Calu3 (cell line): ENCODE data around the gene STAT3. TPM values are rescaled to one million over a fixed set of nuclear protein-coding genes. Genes with fewer than 3 reads are reported as not detected.
A peak's percentile ranks its signal among the peaks of the same experiment; 100 is the strongest.

Experiments used
- BruUV-seq: library from RNA; stranded (reverse); fragments of 400-500 nt; replicated peaks from 2 replicates; lab custom pipeline; 2021; lab: Mats Ljungman, UMichigan
- CTCF ChIA-PET: fragments of 300-600 bp; sonication (Branson Sonifier 250); formaldehyde crosslinking; loops from one replicate; lab custom pipeline; 2022; ENCODE audit warnings: antibody characterized with exemption; lab: Charles Lee
- DNase-seq: peaks from one replicate; pipeline ENCODE4 v3.0.0; 2022
- H3K27ac Mint-ChIP-seq: one replicate; pipeline ENCODE4 v1.8.0; 2022; ENCODE audit warnings: mixed read lengths; ENCODE audit not compliant: unreplicated experiment
- H3K27me3 Mint-ChIP-seq: one replicate; pipeline ENCODE4 v1.8.0; 2022; ENCODE audit warnings: mixed read lengths; ENCODE audit not compliant: unreplicated experiment
- H3K36me3 Mint-ChIP-seq: one replicate; pipeline ENCODE4 v1.8.0; 2022; ENCODE audit warnings: mild to moderate bottlenecking, moderate library complexity, mixed read lengths; ENCODE audit not compliant: insufficient read depth, unreplicated experiment
- H3K4me1 Mint-ChIP-seq: one replicate; pipeline ENCODE4 v1.8.0; 2022; ENCODE audit warnings: mild to moderate bottlenecking, low read depth, mixed read lengths; ENCODE audit not compliant: unreplicated experiment
- H3K4me3 Mint-ChIP-seq: one replicate; pipeline ENCODE4 v1.8.0; 2022; ENCODE audit warnings: mild to moderate bottlenecking, low read depth, moderate library complexity, mixed read lengths; ENCODE audit not compliant: unreplicated experiment
- H3K9me3 Mint-ChIP-seq: one replicate; pipeline ENCODE4 v1.8.0; 2022; ENCODE audit warnings: low read depth, mixed read lengths; ENCODE audit not compliant: unreplicated experiment
- intact Hi-C: fragments of 100-400 bp; cut with micrococcal nuclease; formaldehyde crosslinking; loops from one replicate; pipeline ENCODE4 v1.10.0; 2022; ENCODE audit not compliant: unreplicated experiment
- total RNA-seq: library from RNA; stranded (reverse); gene quantifications from 2 replicates; pipeline ENCODE4 v1.2.3, GENCODE V29; 2022
- TF ChIP-seq, protein P1 (sequence below): fragments of 200-600 bp; IDR thresholded peaks from one replicate; pipeline ENCODE4 v1.8.0; 2022; ENCODE audit warnings: antibody characterized with exemption; ENCODE audit not compliant: unreplicated experiment

The STAT3 gene
- total RNA-seq, 1 experiment from 2014 or later = 183 TPM

DNA sequence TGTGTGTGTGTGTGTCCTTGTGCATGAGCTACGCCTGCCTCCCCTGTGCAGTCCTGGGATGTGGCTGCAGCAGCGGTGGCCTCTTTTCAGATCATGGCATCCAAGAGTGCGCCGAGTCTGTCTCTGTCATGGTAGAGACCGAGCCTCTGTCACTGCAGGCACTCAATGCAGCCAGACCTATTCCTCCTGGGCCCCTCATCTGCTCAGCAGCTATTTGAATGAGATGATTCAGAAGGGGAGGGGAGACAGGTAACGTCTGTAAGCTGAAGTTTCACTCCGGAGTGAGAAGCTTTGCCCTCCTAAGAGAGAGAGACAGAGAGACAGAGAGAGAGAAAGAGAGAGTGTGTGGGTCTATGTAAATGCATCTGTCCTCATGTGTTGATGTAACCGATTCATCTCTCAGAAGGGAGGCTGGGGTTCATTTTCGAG is 77.4 kb downstream of the STAT3 start:
- intact Hi-C loops = no loop called here
- H3K27ac Mint-ChIP-seq = no peak overlapping the region
- H3K4me3 Mint-ChIP-seq = no peak overlapping the region
- no peak for DNase-seq
- no peaks in the 10 kb centered on the region for H3K4me1 Mint-ChIP-seq
- CTCF ChIA-PET = no interaction called here
- H3K9me3 Mint-ChIP-seq = no peaks in the 10 kb centered on the region
- no peaks in the 10 kb centered on the region for H3K27me3 Mint-ChIP-seq
- TF ChIP-seq, protein P1, sequence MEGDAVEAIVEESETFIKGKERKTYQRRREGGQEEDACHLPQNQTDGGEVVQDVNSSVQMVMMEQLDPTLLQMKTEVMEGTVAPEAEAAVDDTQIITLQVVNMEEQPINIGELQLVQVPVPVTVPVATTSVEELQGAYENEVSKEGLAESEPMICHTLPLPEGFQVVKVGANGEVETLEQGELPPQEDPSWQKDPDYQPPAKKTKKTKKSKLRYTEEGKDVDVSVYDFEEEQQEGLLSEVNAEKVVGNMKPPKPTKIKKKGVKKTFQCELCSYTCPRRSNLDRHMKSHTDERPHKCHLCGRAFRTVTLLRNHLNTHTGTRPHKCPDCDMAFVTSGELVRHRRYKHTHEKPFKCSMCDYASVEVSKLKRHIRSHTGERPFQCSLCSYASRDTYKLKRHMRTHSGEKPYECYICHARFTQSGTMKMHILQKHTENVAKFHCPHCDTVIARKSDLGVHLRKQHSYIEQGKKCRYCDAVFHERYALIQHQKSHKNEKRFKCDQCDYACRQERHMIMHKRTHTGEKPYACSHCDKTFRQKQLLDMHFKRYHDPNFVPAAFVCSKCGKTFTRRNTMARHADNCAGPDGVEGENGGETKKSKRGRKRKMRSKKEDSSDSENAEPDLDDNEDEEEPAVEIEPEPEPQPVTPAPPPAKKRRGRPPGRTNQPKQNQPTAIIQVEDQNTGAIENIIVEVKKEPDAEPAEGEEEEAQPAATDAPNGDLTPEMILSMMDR = no peak
- peaks cover 33% of the 10 kb centered on the region for H3K36me3 Mint-ChIP-seq
- no TSS peak for BruUV-seq

DNA sequence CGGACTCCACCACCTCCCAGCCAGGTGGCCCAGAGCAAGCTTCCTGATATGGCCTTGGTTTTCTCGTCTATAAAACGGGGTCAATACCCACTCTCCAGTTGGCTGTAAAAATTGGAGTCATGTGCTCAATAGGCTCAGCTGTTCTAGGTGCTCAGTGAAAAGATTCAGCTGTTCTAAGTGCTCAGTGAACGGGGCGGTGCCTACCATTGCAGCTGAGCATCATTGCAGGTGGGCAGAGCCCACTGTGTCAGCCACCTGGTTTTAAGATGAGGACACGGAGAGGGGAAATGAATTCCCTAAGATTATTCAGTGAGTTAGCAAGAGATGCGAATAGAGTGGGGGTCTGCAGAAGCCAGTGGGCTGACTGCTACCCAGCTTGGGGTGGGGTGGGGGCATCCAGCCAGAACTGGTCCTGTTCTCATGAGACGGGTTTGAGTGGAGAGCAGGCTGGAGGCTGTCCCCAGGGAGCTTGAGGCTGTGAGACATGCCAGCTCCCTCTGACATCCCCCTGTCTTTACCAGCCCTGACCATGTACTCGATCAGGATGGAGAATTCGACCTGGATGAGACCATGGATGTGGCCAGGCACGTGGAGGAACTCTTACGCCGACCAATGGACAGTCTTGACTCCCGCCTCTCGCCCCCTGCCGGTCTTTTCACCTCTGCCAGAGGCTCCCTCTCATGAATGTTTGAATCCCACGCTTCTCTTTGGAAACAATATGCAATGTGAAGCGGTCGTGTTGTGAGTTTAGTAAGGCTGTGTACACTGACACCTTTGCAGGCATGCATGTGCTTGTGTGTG is 78.1 kb downstream of the STAT3 start:
- peak overlapping the region; percentile 24 for H3K27ac Mint-ChIP-seq
- no peak overlapping the region for H3K4me3 Mint-ChIP-seq
- CTCF ChIA-PET = no interaction called here
- no peaks in the 10 kb centered on the region for H3K27me3 Mint-ChIP-seq
- H3K9me3 Mint-ChIP-seq = no peaks in the 10 kb centered on the region
- TF ChIP-seq, protein P1 = no peak
- DNase-seq = no peak
- H3K4me1 Mint-ChIP-seq = no peaks in the 10 kb centered on the region
- H3K36me3 Mint-ChIP-seq = peaks cover 27% of the 10 kb centered on the region
- intact Hi-C loops = no loop called here
- BruUV-seq = no TSS peak

DNA sequence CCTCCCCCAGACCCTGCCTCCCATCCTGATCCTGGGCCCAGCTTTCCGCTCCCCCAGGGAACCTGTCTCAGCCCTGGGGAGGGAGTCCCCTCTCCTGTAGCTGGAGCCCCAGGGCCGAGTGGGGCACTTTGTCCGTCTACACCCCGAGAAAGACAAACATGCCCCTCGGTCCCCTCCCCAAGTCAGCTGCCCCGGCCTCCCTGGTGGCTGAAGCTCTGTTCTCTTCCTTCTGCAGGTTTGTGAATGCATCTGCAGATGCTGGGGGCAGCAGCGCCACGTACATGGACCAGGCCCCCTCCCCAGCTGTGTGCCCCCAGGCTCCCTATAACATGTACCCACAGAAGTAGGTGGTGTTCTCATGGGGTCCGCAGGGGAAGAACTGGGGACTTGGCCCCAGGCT is 79.1 kb downstream of the STAT3 start:
- H3K27ac Mint-ChIP-seq = no peak overlapping the region
- H3K4me3 Mint-ChIP-seq = no peak overlapping the region
- CTCF ChIA-PET = interaction anchor here (0.6 kb wide), 1 partner anchor 87 kb away, joined by 3 read pairs; no protein-coding TSS in a partner anchor
- no peaks in the 10 kb centered on the region for H3K4me1 Mint-ChIP-seq
- no peaks in the 10 kb centered on the region for H3K27me3 Mint-ChIP-seq
- no TSS peak for BruUV-seq
- H3K36me3 Mint-ChIP-seq = peaks cover 28% of the 10 kb centered on the region
- no peak for DNase-seq
- intact Hi-C loops = no loop called here
- H3K9me3 Mint-ChIP-seq = no peaks in the 10 kb centered on the region
- TF ChIP-seq, protein P1 = no peak

DNA sequence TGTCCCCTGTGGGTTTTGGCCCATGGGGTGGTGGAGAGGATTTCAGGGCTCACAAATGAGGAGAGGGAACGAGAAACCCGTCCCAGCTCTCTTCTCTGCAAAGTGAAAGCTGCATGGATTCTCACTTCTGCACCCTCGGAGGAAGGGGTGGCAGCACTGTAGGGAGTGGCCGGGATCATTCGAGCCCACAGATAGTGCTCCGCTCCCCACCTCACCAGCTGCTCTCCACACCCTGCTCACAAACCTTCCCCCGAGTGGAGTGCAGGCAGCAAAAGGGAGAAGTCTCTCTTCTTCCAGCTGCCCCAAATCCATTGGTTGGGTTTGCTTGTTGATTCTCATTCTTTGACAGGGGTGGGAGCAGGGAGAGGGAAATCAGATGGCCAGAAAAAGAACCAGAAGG is 79.8 kb downstream of the STAT3 start:
- Mint-ChIP-seq H3K4me1 (no peaks in the 10 kb centered on the region), H3K27ac (no peak overlapping the region), H3K4me3 (no peak overlapping the region), H3K36me3 (peaks cover 28% of the 10 kb centered on the region), H3K9me3 (no peaks in the 10 kb centered on the region), H3K27me3 (no peaks in the 10 kb centered on the region)
- intact Hi-C loops = no loop called here
- CTCF ChIA-PET = interaction anchor here (0.6 kb wide), 1 partner anchor 57 kb away, joined by 3 read pairs; no protein-coding TSS in a partner anchor
- no TSS peak for BruUV-seq
- DNase-seq = no peak
- TF ChIP-seq, protein P1 = no peak
